ENCODE results near the gene EGFL7.
A peak's percentile ranks its signal among the peaks of the same experiment; 100 is the strongest.

- peak; percentile 87 for TF ChIP-seq CTCF (conservative IDR thresholded peaks at IDR 0.05)
- TF ChIP-seq EZH2 (IDR thresholded peaks at IDR 0.05; ENCODE audit: low read depth), result no peak
Measured at GRCh38 chr9:136671646-136672430, 9.1 kb downstream of the EGFL7 start.
